Gastrocnemius medialis (tissue), 4 donors: ENCODE measurements around the gene FBXL7. TPM values are rescaled to one million over a fixed set of nuclear protein-coding genes. Genes with fewer than 3 reads are reported as not detected.

Source experiments
- ATAC-seq, 2 donors: fragments of 150-250 bp; one replicate each; pipeline ENCODE4 v1.9.1; 2016
- DNase-seq, 2 donors: peaks; one replicate each; pipeline ENCODE4 v3.0.0-alpha.2; 2019
- H3K27ac ChIP-seq, 4 donors: fragments of 200-600 bp; sonication (generic); 1 replicate in 1 of 4; 2 replicates in 3 of 4; pipeline ENCODE4 v1.5.1; 2016 to 2018; ENCODE audit warnings: mild to moderate bottlenecking in 2 of 4, moderate library complexity in 1 of 4
- H3K27me3 ChIP-seq, 3 donors: fragments of 200-600 bp; sonication (generic) in 2 of 3; 1 replicate in 1 of 3; 2 replicates in 2 of 3; pipeline versions ENCODE4 v1.5.1 to v1.6.0; 2016 to 2019; ENCODE audit warnings: mild to moderate bottlenecking in 1 of 3, moderate library complexity in 1 of 3
- H3K36me3 ChIP-seq, 2 donors: fragments of 200-600 bp; sonication (generic) in 1 of 2; one replicate each; pipeline ENCODE4 v1.5.1; 2017 to 2018
- H3K4me1 ChIP-seq, 2 donors: fragments of 200-600 bp; sonication (generic) in 1 of 2; one replicate each; pipeline ENCODE4 v1.5.1; 2016 to 2017; ENCODE audit warnings: mild to moderate bottlenecking in 2 of 2
- H3K4me3 ChIP-seq, 4 donors: fragments of 200-600 bp; sonication (generic) in 3 of 4; 1 replicate in 1 of 4; 2 replicates in 3 of 4; pipeline ENCODE4 v1.5.1; 2016 to 2019; ENCODE audit warnings: mild to moderate bottlenecking in 2 of 4
- H3K9me3 ChIP-seq, 3 donors: fragments of 200-600 bp; sonication (generic) in 2 of 3; 1 replicate in 1 of 3; 2 replicates in 2 of 3; pipeline ENCODE4 v1.5.1; 2016 to 2019
- CTCF ChIP-seq, 5 experiments: fragments of 450-650 bp in 3 of 5; fragments of 200-600 bp in 2 of 5; sonication (generic) in 2 of 5; IDR thresholded peaks in 4 of 5; conservative IDR thresholded peaks in 1 of 5; 1 replicate in 4 of 5; 2 replicates in 1 of 5; pipeline ENCODE4 v1.5.1; 2016 to 2019; ENCODE audit warnings: antibody characterized with exemption in 5 of 5, mild to moderate bottlenecking in 3 of 5, moderate library complexity in 3 of 5
- POLR2A ChIP-seq, 2 donors: fragments of 450-650 bp; IDR thresholded peaks; one replicate each; pipeline ENCODE4 v1.6.1; 2017; ENCODE audit warnings: antibody characterized with exemption in 2 of 2, mild to moderate bottlenecking in 2 of 2, moderate library complexity in 2 of 2
- in situ Hi-C, 4 donors: fragments of 200-750 bp; cut with MboI; loops; one replicate each; pipeline versions ENCODE4 v1.15.0 to v1.8.0; 2017; ENCODE audit warnings: low sequenced_read_pairs in 4 of 4
- intact Hi-C: fragments of 100-400 bp; cut with DNase I; formaldehyde crosslinking; loops from one replicate; pipeline ENCODE4 v1.15.1; 2023; ENCODE audit warnings: low total_unique reads
- total RNA-seq, 4 donors: library from RNA; depleted of rRNA; stranded (reverse); fragments of >200 nt; gene quantifications; one replicate each; pipeline versions ENCODE4 v1.1.0 to v1.2.3, GENCODE V29; 2016

FBXL7 gene
- total RNA-seq, 4 donors from 2014 or later: 2.4 to 4.9 (median 3.1) TPM

- Histone ChIP-seq H3K27ac (no peak overlapping the region), H3K27me3 (no peaks in the 10 kb centered on the region), H3K4me1 (no peaks in the 10 kb centered on the region), H3K4me3 (no peak overlapping the region), H3K9me3 (no peaks in the 10 kb centered on the region), H3K36me3 (no peaks in the 10 kb centered on the region)
- DNase-seq: no peak
- in situ Hi-C loops (no loop called here), intact Hi-C loops (no loop called here)
- no peak for TF ChIP-seq POLR2A (IDR thresholded peaks at IDR 0.05)
- TF ChIP-seq CTCF (IDR thresholded peaks at IDR 0.05 in 4 of 5, conservative IDR thresholded peaks at IDR 0.05 in 1 of 5): no peak
- ATAC-seq: no peak
These were observed 6.5 kb upstream of the FBXL7 start for GRCh38 chr5:15493501-15493900.

- no peaks in the 10 kb centered on the region for H3K27me3 ChIP-seq
- peaks cover 0 to 3% of the 10 kb centered on the region in 2 donors for H3K4me1 ChIP-seq
- in situ Hi-C loops (no loop called here), intact Hi-C loops (no loop called here)
- no peak overlapping the region for H3K27ac ChIP-seq
- TF ChIP-seq POLR2A (IDR thresholded peaks at IDR 0.05) (no peak), CTCF (IDR thresholded peaks at IDR 0.05 in 4 of 5, conservative IDR thresholded peaks at IDR 0.05 in 1 of 5) (no peak)
- H3K9me3 ChIP-seq: no peaks in the 10 kb centered on the region
- DNase-seq (peak in 1 of 2 donors; percentile 21), ATAC-seq (no peak)
- no peaks in the 10 kb centered on the region for H3K36me3 ChIP-seq
- H3K4me3 ChIP-seq: no peak overlapping the region
These were observed 5.0 kb upstream of the FBXL7 start for GRCh38 chr5:15495026-15495425.

GRCh38 chr5:15496886-15497285, 3.1 kb upstream of the FBXL7 start:
- no peak overlapping the region for H3K4me3 ChIP-seq
- no peak for ATAC-seq
- TF ChIP-seq CTCF (IDR thresholded peaks at IDR 0.05 in 4 of 5, conservative IDR thresholded peaks at IDR 0.05 in 1 of 5) (no peak), POLR2A (IDR thresholded peaks at IDR 0.05) (no peak)
- no peak for DNase-seq
- peaks cover 0 to 4% (median 0%) of the 10 kb centered on the region in 3 donors for H3K27me3 ChIP-seq
- intact Hi-C loops (no loop called here), in situ Hi-C loops (no loop called here)
- no peaks in the 10 kb centered on the region for H3K9me3 ChIP-seq
- peaks cover 0 to 3% of the 10 kb centered on the region in 2 donors for H3K4me1 ChIP-seq
- no peak overlapping the region for H3K27ac ChIP-seq
- H3K36me3 ChIP-seq: no peaks in the 10 kb centered on the region

- DNase-seq (peak; percentile 7 to 54), ATAC-seq (peak; percentile 51 to 55)
- H3K27ac ChIP-seq: peak overlapping the region; percentile 66 to 73 (median 72)
- intact Hi-C loops (loop anchor here (10.0 kb wide), 1 partner anchor 294 kb away; no protein-coding TSS in a partner anchor), in situ Hi-C loops (no loop called here)
- H3K4me3 ChIP-seq: peak overlapping the region; percentile 50 to 65 (median 56)
- H3K27me3 ChIP-seq: peaks cover 0 to 4% (median 0%) of the 10 kb centered on the region in 3 donors
- peaks cover 0 to 3% of the 10 kb centered on the region in 2 donors for H3K4me1 ChIP-seq
- TF ChIP-seq CTCF (IDR thresholded peaks at IDR 0.05 in 4 of 5, conservative IDR thresholded peaks at IDR 0.05 in 1 of 5) (no peak), POLR2A (IDR thresholded peaks at IDR 0.05) (no peak)
- H3K36me3 ChIP-seq: no peaks in the 10 kb centered on the region
- H3K9me3 ChIP-seq: no peaks in the 10 kb centered on the region
These were observed 483 bp downstream of the FBXL7 start for GRCh38 chr5:15500325-15501001.
